Stimulated activated CD8-positive, alpha-beta memory T cell treated with anti-CD3 and anti-CD28 coated beads, Interleukin-15, amount 100 ng/mL, for 24 hours (primary cell): ENCODE data around the gene CDK19.

Experiments used
- DNase-seq: peaks from one replicate; pipeline ENCODE4 v3.0.0-alpha.2; 2020; ENCODE audit warnings: low read depth

CDK19 gene

GRCh38 chr6:110660066-110660655 lies 155.1 kb downstream of the CDK19 start:
- no peak for DNase-seq

GRCh38 chr6:110658631-110659211 lies 156.5 kb downstream of the CDK19 start:
- no peak for DNase-seq

GRCh38 chr6:110656492-110656891 lies 158.8 kb downstream of the CDK19 start:
- DNase-seq = no peak

GRCh38 chr6:110655821-110656220 lies 159.4 kb downstream of the CDK19 start:
- no peak for DNase-seq

- no peak for DNase-seq
Observed at GRCh38 chr6:110654096-110654820, 161.0 kb downstream of the CDK19 start.

GRCh38 chr6:110653381-110653780 lies 161.9 kb downstream of the CDK19 start:
- DNase-seq = no peak

- no peak for DNase-seq
Observed at GRCh38 chr6:110652520-110652919, 162.7 kb downstream of the CDK19 start.

GRCh38 chr6:110650755-110651154 lies 164.5 kb downstream of the CDK19 start:
- no peak for DNase-seq

- DNase-seq = no peak
Observed at GRCh38 chr6:110649704-110650103, 165.6 kb downstream of the CDK19 start.

GRCh38 chr6:110646951-110647910 lies 168.0 kb downstream of the CDK19 start:
- no peak for DNase-seq

- DNase-seq = no peak
Observed at GRCh38 chr6:110646419-110646698, 168.9 kb downstream of the CDK19 start.

- no peak for DNase-seq
Observed at GRCh38 chr6:110645685-110646418, 169.4 kb downstream of the CDK19 start.

- no peak for DNase-seq
Observed at GRCh38 chr6:110643175-110643574, 172.1 kb downstream of the CDK19 start.

GRCh38 chr6:110642711-110643110 lies 172.6 kb downstream of the CDK19 start:
- DNase-seq = no peak

GRCh38 chr6:110636781-110637180 lies 178.5 kb downstream of the CDK19 start:
- no peak for DNase-seq

GRCh38 chr6:110635096-110635495 lies 180.2 kb downstream of the CDK19 start:
- DNase-seq = no peak

GRCh38 chr6:110633731-110634213 lies 181.5 kb downstream of the CDK19 start:
- no peak for DNase-seq

- DNase-seq = no peak
Observed at GRCh38 chr6:110629153-110629552, 186.1 kb downstream of the CDK19 start.

GRCh38 chr6:110628330-110628729 lies 186.9 kb downstream of the CDK19 start:
- DNase-seq = no peak

- no peak for DNase-seq
Observed at GRCh38 chr6:110626442-110626841, 188.8 kb downstream of the CDK19 start.

- DNase-seq = no peak
Observed at GRCh38 chr6:110625883-110626282, 189.4 kb downstream of the CDK19 start.
